ENCODE measurements around the gene CALML3.

CALML3 gene

GRCh38 chr10:5525561-5526341, 990 bp downstream of the CALML3 start:
- DNase-seq (ENCODE audit: low read depth, low spot score), result no peak

DNA sequence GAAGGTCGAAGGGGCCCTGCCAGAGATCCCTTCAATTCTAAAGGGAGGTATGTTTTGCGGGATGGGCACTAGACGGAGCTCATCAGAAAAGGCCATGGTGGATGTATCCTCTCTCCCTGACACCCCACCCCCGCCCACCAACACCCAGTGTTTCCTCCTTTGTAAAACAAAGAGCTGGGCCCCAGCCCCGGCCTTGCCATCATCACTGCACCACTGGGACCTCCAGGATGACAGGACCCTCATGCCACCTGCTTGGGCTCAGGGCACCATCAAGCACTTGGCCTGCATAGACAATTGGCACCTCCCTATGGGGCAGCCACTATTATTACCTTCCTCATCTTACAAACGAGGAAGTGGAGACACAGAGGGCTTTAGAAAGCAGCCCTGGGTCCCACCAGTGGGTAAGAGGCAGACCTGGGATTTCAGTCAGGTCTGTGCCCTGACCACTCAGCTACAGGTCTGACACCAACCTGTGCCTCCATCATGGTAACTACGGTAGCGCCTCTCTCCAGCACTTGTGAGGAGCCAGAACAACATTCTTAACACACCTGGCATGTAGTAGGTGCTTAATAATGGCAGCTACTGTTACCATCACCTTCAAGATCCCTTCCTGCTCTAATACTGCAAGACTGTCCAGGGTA, 2.0 kb downstream of the CALML3 start:
- no peak for DNase-seq (ENCODE audit: low read depth, low spot score)

GRCh38 chr10:5527332-5528200, 2.8 kb downstream of the CALML3 start:
- DNase-seq (ENCODE audit: low read depth, low spot score), result no peak

DNA sequence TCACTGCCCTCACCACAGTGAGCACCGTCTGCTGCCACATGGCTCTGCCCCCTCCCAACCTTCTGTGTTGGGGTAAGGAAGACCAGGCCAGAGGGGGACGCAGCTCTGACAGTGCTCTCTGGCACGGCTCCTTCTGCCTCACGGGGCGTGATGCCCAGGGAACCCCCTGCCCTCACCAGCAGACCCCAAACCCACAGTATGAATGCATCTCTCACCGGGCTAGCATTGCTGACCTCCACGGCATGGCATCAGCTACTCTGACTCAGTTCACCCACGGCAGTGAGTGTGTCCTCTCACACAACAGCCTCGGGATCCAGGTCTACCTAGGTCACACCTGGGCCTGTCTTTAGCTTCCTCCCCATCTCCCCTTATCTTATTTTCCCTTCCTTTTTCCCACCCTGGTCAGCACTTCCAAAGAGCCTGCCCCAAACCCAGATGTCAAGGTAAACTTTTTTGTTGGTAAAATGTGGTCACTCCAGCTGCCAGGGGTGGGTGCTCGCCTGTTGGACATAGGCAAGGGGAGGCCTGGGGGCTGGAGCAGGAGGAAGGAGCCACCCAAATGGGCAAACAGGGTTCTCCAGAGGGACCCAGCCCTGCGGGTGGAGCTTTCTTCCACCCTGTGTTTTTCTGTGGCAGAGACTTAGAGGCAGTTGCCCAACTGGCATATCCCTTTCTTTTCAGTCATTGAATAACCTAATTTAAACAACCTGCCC, 4.4 kb downstream of the CALML3 start:
- DNase-seq (ENCODE audit: low read depth, low spot score), result no peak

DNA sequence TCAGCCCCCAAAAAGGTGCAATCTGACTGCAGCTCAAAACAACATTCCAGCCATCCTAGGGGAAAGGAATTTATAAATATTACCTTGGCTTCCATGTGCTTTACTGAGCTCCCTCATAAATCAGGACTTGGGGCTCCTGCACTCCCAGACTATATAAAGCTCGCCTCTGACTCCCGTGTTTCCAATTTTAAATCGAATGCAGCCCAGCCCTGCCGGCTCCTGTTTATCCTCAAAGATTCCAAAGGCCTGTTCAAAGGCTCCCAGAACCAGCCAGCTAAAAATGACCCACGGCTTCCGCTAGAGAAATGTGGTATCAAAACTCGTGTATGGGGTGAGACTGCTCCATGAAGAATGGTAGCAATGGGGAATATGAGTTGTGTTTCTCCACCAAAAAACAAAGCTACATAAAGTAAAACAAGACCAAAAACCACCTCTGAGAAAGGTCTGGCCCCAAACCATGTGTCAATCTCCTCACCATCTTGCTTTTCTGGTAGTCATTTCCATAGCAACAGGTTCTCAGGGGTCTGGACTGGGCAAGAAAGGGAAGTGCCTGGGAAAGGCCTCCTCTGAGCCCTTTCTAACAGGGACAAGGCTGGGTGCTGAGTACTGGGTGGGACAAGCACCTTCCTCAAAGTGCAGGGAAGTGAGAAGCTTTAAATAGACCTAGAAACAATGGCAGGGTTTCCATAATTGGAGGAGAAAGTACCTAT, 5.1 kb downstream of the CALML3 start:
- DNase-seq (ENCODE audit: low read depth, low spot score), result no peak

DNA sequence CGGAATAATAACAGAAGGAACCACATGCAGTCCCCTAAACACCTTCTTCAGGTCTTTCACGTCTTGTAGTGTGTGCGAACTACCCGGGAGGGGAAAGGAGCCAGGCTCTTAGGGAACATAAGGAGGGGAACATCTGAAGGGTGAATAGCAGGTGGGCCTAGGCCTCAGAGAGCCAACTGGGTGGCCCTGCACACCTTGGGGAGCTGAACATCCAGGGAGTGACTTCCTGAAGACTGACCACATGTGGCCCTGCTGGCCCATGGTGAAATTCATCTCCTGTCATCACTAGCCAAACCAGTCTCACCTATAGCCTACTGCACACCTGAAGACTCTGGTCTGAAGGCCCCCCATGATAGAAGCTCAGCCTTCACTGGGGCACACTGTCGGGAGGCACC, 5.6 kb downstream of the CALML3 start:
- DNase-seq (ENCODE audit: low read depth, low spot score), result no peak

GRCh38 chr10:5530846-5531557, 6.2 kb downstream of the CALML3 start:
- no peak for DNase-seq (ENCODE audit: low read depth, low spot score)

DNA sequence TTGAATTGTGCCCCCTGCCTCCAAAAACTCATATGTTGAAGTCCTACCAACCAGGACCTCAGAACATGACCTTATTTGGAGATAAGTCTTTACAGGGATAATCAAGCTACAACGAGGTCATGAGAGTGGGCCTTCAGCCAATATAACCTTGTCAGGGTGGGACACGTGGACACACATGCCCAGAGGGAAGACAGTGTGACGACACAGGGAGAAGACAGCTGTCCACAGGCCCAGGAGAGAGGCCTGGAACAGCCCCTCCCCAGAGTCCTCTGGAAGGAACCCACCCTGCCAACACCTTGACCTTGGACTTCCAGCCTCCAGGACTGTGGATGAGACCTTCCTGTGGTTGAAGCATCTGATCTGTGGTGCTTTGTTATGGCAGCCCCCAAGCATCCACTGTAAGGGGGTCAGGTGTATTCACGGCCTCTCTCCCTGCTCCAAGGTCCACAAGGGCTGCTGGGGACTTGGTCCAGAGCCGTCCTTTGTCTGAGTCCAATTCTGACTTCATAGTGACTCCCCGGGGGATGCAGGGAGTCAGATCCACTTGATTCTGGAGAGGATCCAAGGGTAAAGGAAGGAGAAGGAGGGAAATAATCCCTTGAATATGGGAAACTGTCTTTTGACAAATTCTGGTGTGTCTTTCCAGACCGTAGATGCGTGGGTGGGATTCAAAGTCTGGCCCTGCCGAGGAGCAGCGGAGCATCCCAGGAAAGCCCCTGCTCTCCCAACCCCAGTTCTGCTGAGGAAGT, 7.0 kb downstream of the CALML3 start:
- no peak for DNase-seq (ENCODE audit: low read depth, low spot score)

DNA sequence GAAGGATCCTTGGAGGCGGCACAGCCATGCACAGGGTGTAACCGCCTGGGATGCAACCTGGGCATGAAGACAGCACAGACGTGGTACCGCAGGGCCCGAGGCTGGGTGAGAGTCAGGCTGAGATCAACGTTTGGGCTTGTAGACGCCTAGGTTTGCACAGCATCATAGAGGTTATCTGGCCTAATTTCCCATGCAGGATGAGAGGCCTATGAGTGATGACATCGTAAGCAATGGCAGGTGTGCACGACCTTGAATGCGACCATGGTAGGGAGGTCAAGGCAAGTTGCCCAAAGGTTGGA, 7.5 kb downstream of the CALML3 start:
- DNase-seq (ENCODE audit: low read depth, low spot score), result no peak

DNA sequence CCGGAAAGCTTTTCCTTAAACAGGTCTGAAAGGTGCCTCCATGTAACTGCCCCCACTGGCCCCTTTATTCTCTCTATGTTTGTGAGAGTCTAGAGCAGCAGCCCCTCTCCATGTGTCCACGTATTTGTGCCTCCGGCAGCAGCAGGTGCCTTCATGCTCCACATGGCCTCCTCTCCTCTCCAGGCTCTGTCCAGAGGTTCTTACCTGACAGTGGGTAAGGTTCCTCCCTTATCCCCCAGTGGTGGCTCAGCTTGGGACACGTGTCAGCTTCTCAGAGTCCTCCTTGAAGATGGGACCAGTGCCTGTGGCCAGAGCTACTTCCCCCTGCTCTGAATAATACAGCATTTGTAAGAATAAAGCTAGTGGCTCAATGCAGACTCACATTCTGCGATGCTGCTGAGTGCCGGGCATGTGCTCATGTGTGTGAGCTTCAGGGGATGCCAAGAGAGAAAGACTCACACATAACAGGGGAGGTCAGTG, 7.9 kb downstream of the CALML3 start:
- DNase-seq (ENCODE audit: low read depth, low spot score), result no peak

DNA sequence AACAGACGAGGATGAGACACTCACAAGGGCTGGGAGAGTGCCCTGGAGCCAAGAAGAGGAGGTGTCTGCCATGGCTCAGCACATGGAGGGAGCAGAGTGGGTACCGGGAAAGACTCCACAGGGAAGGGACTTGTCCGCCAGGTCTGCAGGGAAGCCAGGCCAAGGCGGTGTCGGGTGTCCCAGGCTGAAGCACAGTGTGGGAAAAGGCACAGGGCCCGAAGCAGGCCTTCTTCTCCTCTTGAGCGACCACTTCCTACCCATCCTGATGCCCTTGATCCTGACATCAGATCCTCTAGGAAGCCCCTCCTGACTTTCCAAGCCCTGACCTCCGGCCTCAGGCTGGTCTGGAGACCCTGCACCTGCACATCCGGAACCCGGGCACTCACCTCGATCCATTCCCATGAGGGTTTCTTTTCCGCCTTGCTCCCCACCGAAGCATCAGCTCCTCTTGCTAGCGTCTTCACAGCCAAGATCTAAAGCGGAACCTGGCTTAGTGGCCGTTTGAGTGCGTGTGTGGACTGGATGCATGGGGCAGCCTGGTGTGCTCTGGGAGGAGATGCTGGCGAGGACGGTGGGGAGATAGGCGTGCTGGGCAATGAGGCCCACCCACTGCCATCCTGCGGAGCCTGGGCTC, 8.5 kb downstream of the CALML3 start:
- DNase-seq (ENCODE audit: low read depth, low spot score), result no peak

DNA sequence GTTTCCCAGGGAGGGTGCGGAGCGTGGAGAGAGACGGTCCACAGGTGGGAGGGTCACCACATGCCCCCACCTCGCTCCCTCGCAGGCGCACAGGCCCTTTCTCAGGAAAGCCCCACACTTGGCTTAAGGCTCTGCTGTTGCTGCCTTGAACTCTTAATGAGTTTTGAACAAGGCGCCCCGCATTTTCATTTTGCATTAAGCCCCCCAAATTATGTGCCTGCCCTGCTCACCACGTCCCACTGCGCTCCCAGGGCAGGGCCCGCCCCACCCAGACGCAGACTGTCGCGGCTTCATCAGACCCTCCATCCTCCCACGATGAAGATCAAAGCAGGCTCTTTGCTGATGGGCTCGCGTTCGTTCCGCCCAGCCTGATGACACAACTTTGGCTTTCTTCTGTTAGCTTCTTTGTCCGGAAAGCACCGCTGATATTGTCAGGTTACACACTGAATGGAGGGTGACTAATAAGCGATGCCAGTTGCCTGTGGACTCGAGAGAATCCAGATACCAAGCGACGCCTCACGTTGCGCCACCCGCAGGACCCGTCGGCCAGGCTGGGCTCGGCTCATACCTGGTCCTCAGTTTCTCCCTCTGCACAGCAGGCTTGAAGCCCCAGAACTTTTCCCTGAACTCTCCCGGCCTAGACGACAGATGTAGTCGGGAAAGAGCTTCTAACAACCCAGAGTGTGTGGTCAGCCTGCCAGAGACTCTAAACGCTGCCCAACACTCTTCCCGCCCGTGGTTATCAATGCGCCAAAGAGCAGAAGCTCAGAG, 9.5 kb downstream of the CALML3 start:
- DNase-seq (ENCODE audit: low read depth, low spot score), result no peak

DNA sequence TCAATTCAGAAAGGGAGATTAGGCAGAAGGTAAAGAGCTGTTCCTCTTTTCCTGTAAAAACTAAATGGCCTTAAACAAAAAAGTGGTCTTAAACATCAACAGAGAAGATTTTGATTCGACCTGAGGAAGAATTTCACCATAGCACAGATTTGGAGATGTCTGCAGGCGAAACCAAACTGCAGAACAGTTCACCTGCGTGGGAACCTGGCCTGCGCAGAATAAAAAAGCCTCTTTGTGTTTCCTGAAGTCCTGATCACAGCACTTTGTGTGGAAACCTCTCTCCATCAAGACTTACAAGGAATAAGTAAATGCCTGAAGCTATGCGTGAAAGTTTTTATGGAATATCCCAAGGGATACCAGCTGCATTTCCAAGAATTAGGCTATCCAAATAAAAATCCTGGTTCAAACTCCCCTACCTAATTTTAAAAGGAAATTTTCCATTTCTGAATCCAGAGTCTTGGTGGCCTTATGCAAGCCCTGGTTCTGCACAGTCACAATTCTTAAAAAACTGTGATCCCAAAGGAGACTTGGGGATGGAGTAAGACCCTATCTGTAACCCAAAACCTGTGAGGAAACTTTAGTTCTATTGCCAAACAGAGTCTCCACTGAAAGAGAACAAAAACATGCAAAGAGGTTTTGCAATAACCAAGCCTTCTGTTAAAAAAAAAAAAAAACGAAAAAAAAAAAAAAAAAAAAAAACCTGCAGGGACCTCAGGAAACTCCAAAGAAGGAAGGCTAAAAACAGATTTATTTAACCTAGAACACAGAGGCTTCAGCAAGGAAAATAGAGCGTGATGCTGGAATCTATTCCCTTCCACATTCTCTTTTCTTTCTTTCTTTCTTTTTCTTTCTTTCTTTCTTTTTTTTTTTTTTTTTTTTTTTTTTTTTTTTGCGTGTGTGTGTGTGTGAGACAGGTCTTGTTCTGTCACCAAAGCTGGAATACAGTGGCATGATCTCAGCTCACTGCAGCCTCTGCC, 10.4 kb downstream of the CALML3 start:
- no peak for DNase-seq (ENCODE audit: low read depth, low spot score)

DNA sequence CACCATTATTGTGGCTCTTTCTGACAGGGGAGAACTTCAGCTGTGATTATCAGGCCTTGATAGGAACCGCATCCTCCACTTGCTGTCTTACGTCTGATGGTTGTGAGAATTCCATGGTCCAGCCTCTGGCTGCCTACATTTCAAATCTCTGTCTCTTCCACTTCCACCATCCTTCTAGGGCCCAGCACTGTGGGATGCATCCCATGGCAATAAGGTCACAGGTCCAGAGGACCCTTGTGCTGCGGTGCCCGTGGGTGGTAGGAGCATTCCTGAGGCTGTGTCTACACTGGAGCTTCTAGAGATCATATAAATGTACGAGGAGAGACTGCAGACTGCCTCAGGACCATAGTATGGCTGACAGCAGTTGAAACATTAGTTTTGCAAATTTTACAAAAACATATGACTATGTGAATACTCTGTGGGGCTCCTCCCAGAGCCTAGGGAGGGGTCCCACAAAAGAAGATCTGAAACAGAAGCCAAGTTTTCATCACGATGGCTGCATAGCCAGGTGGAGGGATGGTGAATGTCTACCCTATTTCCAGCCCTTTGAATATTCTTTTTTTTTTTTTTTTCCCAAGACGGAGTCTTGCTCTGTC, 11.8 kb downstream of the CALML3 start:
- no peak for DNase-seq (ENCODE audit: low read depth, low spot score)

- no peak for DNase-seq (ENCODE audit: low read depth, low spot score)
Observed at GRCh38 chr10:5537684-5538083, 12.9 kb downstream of the CALML3 start.

DNA sequence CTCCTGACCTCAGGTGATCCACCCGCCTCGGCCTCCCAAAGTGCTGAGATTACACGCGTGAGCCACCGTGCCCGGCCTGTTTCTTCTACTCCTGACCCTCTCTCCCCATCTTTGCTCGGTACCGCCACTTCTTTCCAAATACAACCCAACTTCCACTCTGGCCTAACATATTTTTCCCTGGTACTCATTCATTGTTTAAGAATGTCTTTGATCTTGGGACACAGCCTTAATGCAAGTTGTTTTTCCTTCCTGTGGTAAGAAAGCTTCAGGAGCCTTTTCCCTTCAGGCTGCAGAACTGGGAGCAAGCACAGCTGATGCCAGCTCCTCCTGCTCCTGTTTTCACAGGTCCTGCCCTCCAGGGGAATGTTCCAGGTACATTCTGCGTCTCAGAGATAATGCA, 13.7 kb downstream of the CALML3 start:
- no peak for DNase-seq (ENCODE audit: low read depth, low spot score)
